K562 (cell line): ENCODE results near the gene TMPO.

ENCODE experiments used
- ELF4 ChIP-seq: fragments of 450-650 bp; formaldehyde crosslinking; IDR thresholded peaks from 2 replicates; pipeline ENCODE4 v1.4.0; 2022; ENCODE audit warnings: missing genetic modification characterization
- EZH2 ChIP-seq: IDR thresholded peaks from 2 replicates; pipeline ENCODE4 v1.6.1; 2012; ENCODE audit warnings: low read depth, mild to moderate bottlenecking, inconsistent platforms, low read length, borderline replicate concordance
- PATZ1 ChIP-seq: fragments of 250-450 bp; sonication (Bioruptor Pico); IDR thresholded peaks from 2 replicates; pipeline ENCODE4 v1.5.0; 2020; ENCODE audit warnings: mild to moderate bottlenecking, borderline replicate concordance
- POLR2A ChIP-seq: fragments of 450-650 bp; conservative IDR thresholded peaks from 2 replicates; pipeline ENCODE4 v1.6.1; 2016
- RAD51 ChIP-seq: fragments of 450-650 bp; IDR thresholded peaks from 2 replicates; pipeline ENCODE4 v1.7.1; 2016; ENCODE audit warnings: low read depth, mild to moderate bottlenecking, borderline replicate concordance
- RBM25 ChIP-seq: fragments of 200-400 bp; formaldehyde crosslinking; IDR thresholded peaks from 2 replicates; pipeline ENCODE4 v1.6.1; 2018; ENCODE audit warnings: low read length, low read depth, moderate library complexity; ENCODE audit not compliant: severe bottlenecking
- SREBF1 ChIP-seq: fragments of 150-350 bp; IDR thresholded peaks from 2 replicates; pipeline ENCODE4 v1.6.1; 2014; ENCODE audit warnings: antibody characterized with exemption, low read depth, low read length, borderline replicate concordance
- ZNF133 ChIP-seq: fragments of 250-450 bp; sonication (Bioruptor Pico); IDR thresholded peaks from 2 replicates; pipeline ENCODE4 v1.4.0; 2020; ENCODE audit warnings: mild to moderate bottlenecking

DNA sequence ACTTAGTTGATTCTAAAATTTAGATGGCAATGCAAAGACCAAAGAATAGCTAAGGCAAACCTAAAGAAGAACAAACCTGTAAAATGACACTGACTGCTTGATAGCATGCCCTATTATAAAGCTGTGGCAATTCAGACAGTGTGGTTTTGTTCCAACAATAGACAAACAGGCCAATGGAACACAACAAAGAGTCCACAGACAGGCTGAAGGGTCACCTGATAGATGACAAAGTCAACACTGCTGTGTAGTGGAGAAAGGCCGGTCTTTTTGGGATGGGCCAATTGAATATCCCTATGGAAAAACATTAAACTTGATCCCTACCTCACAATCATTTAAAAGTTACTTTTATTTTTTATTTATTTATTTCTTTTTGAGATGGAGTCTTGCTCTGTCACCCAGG is 44.3 kb downstream of the TMPO start:
- TF ChIP-seq EZH2 (no peak), ZNF133 (CRISPR knock-in tag) (no peak), POLR2A (no peak), ELF4 (CRISPR knock-in tag) (no peak), PATZ1 (CRISPR knock-in tag) (no peak), SREBF1 (no peak), RAD51 (no peak), RBM25 (no peak)
